ENCODE results near the gene PARVB.
A peak's percentile ranks its signal among the peaks of the same experiment; 100 is the strongest.

PARVB gene

DNA sequence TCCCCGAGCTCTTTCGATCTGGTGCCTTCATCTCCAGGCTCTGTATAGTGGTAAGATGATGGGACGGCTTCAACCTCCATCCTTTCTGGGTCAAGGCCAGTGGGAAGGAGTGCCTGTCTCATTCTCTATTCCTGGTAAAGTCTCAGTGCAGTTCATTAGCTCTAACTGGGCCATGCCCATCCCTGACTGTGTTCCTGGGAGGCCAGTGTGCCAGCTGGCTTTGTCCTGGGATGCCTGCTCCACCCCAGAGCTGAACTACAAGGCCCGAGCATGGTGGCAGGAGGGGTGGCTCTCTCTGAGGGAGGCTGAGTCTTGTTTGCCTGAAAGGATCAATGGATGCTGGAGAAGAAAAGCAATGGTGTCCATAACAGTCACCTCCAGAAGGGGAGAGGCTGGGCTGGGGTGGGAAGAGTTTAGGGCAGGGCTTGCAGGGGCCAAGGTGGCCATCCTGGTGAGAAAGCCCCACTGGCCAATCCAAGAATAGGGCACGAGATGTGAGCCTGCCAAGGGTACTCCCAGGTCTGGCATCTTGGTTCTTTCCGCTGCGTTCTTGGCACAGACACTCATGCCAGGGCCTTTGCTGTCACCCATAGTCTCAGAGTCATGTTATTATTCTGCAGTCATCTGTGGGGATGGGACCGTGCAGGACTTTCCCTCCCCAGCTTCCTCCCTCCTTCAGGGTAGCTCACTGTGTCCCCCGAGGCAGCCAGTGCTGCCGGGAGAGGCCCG is 60.1 kb downstream of the PARVB start:
- Histone ChIP-seq H3K36me3 (no peaks in the 10 kb centered on the region), H3K27me3 (peaks cover 0 to 4% of the 10 kb centered on the region in 2 donors), H3K9me3 (no peaks in the 10 kb centered on the region), H3K4me3 (no peak overlapping the region), H3K4me1 (peaks cover 0 to 8% (median 4%) of the 10 kb centered on the region in 4 donors), H3K27ac (no peak overlapping the region)
- TF ChIP-seq, protein P1, sequence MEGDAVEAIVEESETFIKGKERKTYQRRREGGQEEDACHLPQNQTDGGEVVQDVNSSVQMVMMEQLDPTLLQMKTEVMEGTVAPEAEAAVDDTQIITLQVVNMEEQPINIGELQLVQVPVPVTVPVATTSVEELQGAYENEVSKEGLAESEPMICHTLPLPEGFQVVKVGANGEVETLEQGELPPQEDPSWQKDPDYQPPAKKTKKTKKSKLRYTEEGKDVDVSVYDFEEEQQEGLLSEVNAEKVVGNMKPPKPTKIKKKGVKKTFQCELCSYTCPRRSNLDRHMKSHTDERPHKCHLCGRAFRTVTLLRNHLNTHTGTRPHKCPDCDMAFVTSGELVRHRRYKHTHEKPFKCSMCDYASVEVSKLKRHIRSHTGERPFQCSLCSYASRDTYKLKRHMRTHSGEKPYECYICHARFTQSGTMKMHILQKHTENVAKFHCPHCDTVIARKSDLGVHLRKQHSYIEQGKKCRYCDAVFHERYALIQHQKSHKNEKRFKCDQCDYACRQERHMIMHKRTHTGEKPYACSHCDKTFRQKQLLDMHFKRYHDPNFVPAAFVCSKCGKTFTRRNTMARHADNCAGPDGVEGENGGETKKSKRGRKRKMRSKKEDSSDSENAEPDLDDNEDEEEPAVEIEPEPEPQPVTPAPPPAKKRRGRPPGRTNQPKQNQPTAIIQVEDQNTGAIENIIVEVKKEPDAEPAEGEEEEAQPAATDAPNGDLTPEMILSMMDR (IDR thresholded peaks at IDR 0.05): no peak
- intact Hi-C loops (cut with DNase I; ENCODE audit: low total_unique reads): no loop called here
- DNase-seq: no peak

DNA sequence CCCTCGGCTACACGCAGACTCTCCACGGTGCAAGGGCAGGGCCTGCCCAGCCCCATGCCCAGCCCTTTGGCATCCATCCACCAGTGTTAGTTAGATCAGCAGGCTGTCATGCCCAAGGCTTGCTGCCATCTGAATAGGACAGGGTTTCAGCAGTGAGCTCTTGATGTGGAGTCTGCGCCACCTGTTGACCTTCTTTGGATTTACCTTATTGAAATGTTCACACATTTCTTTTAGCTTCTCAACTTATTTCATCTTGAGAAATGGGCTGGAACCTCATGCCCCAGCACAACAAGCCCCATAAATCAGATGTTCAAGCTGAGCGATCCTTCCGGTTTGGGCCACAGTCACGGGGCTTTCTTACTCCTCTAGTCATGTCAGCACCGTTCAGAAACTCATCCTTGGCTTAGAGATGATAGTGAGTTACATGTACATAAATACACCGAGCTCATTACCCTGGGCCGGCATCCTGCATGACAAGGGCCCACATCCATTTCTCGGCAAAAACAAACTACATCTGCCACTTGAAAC is 61.7 kb downstream of the PARVB start:
- no peak overlapping the region for H3K27ac ChIP-seq
- intact Hi-C loops (cut with DNase I; ENCODE audit: low total_unique reads): no loop called here
- H3K36me3 ChIP-seq: no peaks in the 10 kb centered on the region
- no peaks in the 10 kb centered on the region for H3K9me3 ChIP-seq
- no peak overlapping the region for H3K4me3 ChIP-seq
- peak in 1 of 2 donors; percentile 33 for DNase-seq
- peaks cover 0 to 13% (median 4%) of the 10 kb centered on the region in 4 donors for H3K4me1 ChIP-seq
- TF ChIP-seq, protein P1 (IDR thresholded peaks at IDR 0.05): no peak
- peaks cover 0 to 4% of the 10 kb centered on the region in 2 donors for H3K27me3 ChIP-seq

DNA sequence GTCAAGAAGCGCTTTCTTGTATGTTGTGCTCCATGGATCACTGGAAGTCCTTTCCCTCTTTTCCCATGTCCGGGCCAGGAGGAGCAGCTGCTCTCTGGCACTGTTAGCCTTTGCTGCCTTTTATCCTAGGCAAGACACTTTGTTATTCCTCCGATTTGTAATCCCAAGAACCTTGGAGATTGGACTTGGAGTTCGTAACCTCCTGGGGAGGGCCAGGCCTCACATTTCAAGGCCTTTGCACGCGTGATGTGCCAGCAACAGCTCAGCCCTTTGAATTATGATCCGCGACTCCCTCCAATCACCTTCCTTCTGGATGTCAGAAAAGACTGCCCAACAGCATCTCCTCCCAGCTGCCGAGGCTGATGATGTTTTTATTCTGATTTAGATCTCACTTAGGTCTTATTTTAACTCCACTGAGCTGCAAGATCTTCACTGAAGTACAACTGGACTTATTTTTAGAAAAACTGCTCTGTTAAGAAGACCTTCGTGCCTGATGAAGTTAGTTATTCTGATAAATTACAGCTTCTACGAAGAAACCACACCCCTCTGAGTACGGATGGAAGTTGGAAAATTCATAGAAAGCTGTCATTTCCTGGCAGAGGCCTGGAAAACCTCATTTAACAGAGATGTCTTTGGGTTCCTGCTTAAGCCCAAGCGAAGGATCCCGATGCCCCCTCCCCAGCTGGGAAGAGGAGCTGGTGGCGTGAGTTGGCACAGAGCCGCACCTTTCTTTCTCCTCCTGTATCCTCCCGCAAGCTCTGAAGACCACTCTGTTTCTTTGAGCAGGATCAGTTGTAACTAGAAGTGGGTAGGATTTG is 62.4 kb downstream of the PARVB start:
- Histone ChIP-seq H3K4me1 (peaks cover 0 to 10% (median 2%) of the 10 kb centered on the region in 4 donors), H3K36me3 (no peaks in the 10 kb centered on the region), H3K27ac (no peak overlapping the region), H3K27me3 (peaks cover 0 to 4% of the 10 kb centered on the region in 2 donors), H3K9me3 (no peaks in the 10 kb centered on the region), H3K4me3 (no peak overlapping the region)
- DNase-seq: peak in 1 of 2 donors; percentile 44
- TF ChIP-seq, protein P1 (IDR thresholded peaks at IDR 0.05): no peak
- intact Hi-C loops (cut with DNase I; ENCODE audit: low total_unique reads): no loop called here

DNA sequence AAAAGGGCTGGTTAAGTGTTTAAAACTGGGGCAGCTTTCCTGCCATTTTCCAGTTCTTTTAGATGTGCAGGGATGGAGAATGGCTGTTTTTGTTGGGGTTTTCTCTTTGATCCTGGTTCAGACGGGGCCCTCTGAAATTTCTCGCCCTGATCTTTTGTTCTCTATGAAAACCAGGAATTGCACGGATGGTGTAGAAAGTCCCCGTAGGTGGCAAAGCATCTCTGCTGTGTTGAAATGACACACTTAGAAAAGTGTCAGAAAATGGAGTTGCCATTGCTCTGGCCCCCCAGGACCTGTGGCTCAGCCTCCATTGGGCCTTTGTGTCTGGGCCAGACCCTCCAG is 63.0 kb downstream of the PARVB start:
- Histone ChIP-seq H3K27me3 (peaks cover 0 to 4% of the 10 kb centered on the region in 2 donors), H3K4me1 (peaks cover 0 to 9% (median 0%) of the 10 kb centered on the region in 4 donors), H3K27ac (no peak overlapping the region), H3K9me3 (no peaks in the 10 kb centered on the region), H3K36me3 (no peaks in the 10 kb centered on the region), H3K4me3 (no peak overlapping the region)
- intact Hi-C loops (cut with DNase I; ENCODE audit: low total_unique reads): no loop called here
- no peak for DNase-seq
- TF ChIP-seq, protein P1 (IDR thresholded peaks at IDR 0.05): no peak

DNA sequence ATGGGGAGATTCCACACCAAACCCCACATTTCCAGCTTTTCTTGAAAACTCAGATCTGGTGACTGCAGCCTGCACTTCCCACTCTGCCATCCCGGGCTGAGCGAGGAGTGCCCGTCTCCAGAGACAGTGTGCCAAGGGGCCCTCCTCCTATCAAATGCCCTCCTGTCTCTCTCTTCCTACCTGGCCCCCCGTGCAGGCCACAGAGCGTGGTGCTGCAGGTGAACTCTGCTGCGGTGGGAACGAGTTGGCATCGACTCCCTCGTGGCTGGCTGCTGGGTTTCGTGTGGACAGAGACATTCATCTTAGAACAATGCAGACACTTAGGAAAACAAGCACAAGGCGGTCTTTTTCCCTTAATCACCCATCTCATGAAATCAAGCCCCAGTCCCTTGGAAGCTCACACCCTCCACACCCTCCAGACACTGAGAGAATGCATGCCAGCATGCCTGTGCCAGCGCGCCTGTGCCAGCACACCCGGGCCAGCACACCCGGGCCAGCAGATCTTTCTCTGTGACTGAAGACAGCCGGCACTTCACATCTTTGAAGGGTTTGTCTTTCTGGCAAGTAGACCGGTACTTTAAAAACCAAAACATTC is 65.0 kb downstream of the PARVB start:
- Histone ChIP-seq H3K27ac (no peak overlapping the region), H3K36me3 (no peaks in the 10 kb centered on the region), H3K27me3 (no peaks in the 10 kb centered on the region), H3K4me3 (no peak overlapping the region), H3K9me3 (no peaks in the 10 kb centered on the region), H3K4me1 (peaks cover 0 to 9% (median 0%) of the 10 kb centered on the region in 4 donors)
- intact Hi-C loops (cut with DNase I; ENCODE audit: low total_unique reads): no loop called here
- DNase-seq: no peak
- TF ChIP-seq, protein P1 (IDR thresholded peaks at IDR 0.05): no peak
